ENCODE results near the gene GALT. TPM values are rescaled to one million over a fixed set of nuclear protein-coding genes. Genes with fewer than 3 reads are reported as not detected.

GALT gene
- total RNA-seq, 4 donors from 2014 or later: 8.1 to 23.6 (median 20.0) TPM

DNA sequence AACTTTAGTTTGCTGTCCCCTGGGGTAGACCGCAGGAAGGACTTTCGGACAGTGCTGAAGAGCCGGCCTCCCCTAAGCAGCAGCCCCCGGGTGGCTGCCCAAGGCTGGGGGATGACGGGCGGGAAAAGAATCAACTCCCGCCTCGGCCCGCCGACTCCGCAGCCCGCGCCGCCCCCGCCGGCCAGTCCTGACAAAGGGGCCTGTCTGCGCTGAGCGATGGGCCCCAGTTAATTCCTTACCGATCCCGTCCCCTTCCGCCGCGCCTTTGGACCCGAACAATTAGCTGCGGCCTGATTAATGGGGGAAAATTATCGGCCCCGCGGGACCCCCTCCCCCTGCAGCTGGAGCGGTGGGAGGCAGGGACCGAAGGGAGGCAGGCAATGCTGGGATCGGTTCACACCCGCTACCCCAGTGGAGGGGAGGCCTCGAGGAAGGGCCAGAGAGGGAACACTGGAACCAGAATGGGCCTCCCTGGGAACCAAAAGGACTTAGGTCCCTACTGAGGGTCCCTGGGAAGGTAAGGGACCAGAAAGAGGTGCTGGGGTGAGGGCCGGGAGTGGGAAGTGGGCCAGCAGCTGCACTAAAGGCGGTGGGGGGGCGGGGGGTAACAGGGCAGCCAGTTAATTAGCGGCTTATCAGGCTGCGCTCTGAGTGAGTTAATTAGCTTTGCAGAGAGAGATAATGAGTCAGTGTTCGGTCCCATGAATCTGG is 21.8 kb upstream of the GALT start:
- intact Hi-C loops (cut with DNase I; ENCODE audit: low total_unique reads) (no loop called here), in situ Hi-C loops (cut with MboI; ENCODE audit: low sequenced_read_pairs in 4 of 4) (loop anchor here in 1 of 4 donors (25.0 kb wide), 1 partner anchor 112 kb away; the partner anchor contains the start of gene ENHO)
- H3K27ac ChIP-seq: no peak overlapping the region
- no peak for TF ChIP-seq POLR2A (IDR thresholded peaks at IDR 0.05)
- TF ChIP-seq, protein P1, sequence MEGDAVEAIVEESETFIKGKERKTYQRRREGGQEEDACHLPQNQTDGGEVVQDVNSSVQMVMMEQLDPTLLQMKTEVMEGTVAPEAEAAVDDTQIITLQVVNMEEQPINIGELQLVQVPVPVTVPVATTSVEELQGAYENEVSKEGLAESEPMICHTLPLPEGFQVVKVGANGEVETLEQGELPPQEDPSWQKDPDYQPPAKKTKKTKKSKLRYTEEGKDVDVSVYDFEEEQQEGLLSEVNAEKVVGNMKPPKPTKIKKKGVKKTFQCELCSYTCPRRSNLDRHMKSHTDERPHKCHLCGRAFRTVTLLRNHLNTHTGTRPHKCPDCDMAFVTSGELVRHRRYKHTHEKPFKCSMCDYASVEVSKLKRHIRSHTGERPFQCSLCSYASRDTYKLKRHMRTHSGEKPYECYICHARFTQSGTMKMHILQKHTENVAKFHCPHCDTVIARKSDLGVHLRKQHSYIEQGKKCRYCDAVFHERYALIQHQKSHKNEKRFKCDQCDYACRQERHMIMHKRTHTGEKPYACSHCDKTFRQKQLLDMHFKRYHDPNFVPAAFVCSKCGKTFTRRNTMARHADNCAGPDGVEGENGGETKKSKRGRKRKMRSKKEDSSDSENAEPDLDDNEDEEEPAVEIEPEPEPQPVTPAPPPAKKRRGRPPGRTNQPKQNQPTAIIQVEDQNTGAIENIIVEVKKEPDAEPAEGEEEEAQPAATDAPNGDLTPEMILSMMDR (IDR thresholded peaks at IDR 0.05 in 4 of 5, conservative IDR thresholded peaks at IDR 0.05 in 1 of 5): no peak
- no peaks in the 10 kb centered on the region for H3K9me3 ChIP-seq
- no peak for DNase-seq
- no peak overlapping the region for H3K4me3 ChIP-seq
- H3K4me1 ChIP-seq: peaks cover 8 to 17% of the 10 kb centered on the region in 2 donors
- ATAC-seq: no peak
- H3K27me3 ChIP-seq: peaks cover 72 to 80% (median 73%) of the 10 kb centered on the region in 3 donors
- H3K36me3 ChIP-seq: no peaks in the 10 kb centered on the region

DNA sequence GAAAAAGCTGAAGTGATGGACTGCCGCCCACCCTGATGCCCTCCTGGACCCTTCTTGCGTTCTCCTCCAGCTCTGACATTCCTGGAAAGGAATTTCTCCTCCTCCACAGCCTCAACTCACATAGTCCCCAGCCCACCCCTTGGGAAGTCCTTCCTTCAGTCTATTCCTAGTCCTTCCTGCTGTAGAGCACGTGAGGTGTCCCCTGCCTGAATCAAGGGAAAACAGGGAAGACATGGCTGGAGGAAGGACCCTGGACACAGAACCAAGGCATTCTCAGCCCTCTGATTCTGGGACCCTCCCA is 21.3 kb upstream of the GALT start:
- H3K4me3 ChIP-seq: no peak overlapping the region
- ATAC-seq: no peak
- no peak for DNase-seq
- TF ChIP-seq POLR2A (IDR thresholded peaks at IDR 0.05): no peak
- TF ChIP-seq, protein P1 (IDR thresholded peaks at IDR 0.05 in 4 of 5, conservative IDR thresholded peaks at IDR 0.05 in 1 of 5): no peak
- peaks cover 72 to 82% (median 75%) of the 10 kb centered on the region in 3 donors for H3K27me3 ChIP-seq
- peaks cover 6 to 13% of the 10 kb centered on the region in 2 donors for H3K4me1 ChIP-seq
- intact Hi-C loops (cut with DNase I; ENCODE audit: low total_unique reads): no loop called here
- in situ Hi-C loops (cut with MboI; ENCODE audit: low sequenced_read_pairs in 4 of 4): no loop called here
- no peaks in the 10 kb centered on the region for H3K9me3 ChIP-seq
- H3K36me3 ChIP-seq: no peaks in the 10 kb centered on the region
- no peak overlapping the region for H3K27ac ChIP-seq

DNA sequence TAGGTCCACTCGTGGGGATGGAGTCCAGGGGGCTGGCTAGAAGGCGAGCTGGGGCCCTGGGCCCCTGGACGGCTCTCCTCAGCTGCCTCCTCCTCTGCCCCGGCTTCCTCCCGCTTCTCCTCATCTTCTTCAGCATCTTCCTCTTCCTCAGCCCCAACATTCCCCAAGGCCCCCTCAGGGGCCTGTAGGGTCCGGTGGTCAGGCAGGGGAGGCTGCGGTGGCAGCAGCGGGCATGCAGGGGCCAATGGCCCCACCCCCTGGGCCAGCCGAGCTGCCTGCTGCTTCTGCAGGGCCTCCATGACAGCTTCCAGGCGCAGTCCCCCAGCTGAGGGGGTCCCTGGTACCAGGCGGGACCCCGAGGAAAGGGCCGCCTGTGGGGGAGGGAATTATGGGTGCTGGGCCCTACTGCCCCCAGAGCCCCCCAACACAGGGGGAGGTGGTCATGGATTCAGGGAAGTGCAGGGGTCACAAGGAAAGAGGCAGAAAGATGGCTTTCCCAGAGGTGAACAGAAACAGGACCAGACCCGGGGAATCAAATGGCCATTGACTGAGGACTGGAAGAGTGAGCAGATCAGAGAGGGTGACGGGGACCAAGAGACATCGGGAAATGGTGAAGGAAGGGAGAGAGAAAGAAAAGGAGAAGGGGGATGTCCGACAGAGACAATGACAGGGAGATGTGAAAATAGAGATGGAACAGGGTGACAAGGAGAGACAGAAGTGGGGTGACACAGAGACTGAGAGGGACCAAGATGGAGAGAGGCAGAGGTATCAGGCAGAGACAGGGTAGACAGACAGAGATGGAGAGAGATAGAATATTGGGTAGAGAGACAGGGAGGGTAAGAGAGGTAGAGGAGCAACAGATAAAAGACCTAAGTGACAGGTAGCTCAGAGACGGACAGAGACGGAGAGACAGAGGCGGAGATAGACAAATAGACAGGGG is 18.5 kb upstream of the GALT start:
- Histone ChIP-seq H3K4me1 (peaks cover 0 to 13% of the 10 kb centered on the region in 2 donors), H3K4me3 (peak overlapping the region; percentile 37 to 58 (median 48)), H3K9me3 (no peaks in the 10 kb centered on the region), H3K27ac (no peak overlapping the region), H3K27me3 (peaks cover 58 to 66% (median 66%) of the 10 kb centered on the region in 3 donors), H3K36me3 (no peaks in the 10 kb centered on the region)
- in situ Hi-C loops (cut with MboI; ENCODE audit: low sequenced_read_pairs in 4 of 4): no loop called here
- no peak for TF ChIP-seq POLR2A (IDR thresholded peaks at IDR 0.05)
- TF ChIP-seq, protein P1 (IDR thresholded peaks at IDR 0.05 in 4 of 5, conservative IDR thresholded peaks at IDR 0.05 in 1 of 5): no peak
- ATAC-seq: no peak
- intact Hi-C loops (cut with DNase I; ENCODE audit: low total_unique reads): no loop called here
- no peak for DNase-seq

DNA sequence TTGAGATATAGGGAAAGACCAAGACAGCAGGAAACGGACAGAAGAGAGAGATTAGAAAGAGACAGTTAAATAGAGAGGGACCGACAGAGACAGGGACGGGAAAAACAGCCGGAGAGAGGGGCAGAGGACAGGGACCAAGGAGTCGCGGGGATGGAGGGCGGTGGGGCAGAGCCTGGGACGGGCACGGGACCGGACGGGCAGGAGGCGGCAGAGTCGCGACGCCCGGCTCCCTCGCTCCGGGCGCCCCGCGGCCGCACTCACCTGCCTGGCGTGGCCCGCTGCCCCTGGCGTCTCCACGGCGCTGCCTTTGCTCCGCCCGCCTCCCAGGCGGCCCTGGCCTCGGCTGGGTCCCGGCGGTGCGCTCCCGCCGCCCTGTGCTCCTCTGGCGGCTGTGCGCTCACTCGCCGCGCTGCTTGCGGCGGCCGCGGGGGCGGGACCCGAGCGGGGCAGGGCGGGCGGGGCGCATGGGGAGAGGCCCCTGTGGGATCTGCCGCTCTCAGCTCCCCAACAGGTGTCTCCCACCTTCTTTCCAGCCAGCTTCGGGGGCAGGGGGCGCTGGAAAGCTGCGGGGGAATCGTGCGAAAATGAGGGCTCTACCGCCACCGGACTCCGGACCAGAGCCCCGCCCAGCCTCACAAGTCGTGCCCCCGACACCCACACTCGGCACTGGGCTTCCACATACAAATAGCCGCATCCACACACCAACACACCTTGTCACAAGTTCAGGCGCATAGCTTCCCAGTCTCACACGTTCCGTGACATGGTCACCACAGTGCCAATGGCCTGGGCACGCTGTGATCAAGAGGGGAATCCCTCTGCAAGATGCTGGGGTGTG is 17.6 kb upstream of the GALT start, which contains the start of gene ARID3C:
TSS of gene ARID3C (minus strand) at position 411 of the 835 bp plus-strand sequence. CDS start 1,052 bp downstream, outside the sequence.
- intact Hi-C loops (cut with DNase I; ENCODE audit: low total_unique reads) (loop anchor here (1.0 kb wide), 1 partner anchor 17 kb away; the partner anchor contains the start of gene RPP25L), in situ Hi-C loops (cut with MboI; ENCODE audit: low sequenced_read_pairs in 4 of 4) (no loop called here)
- Histone ChIP-seq H3K4me3 (peak within 1 kb of the TSS; percentile 37 to 58 (median 48)), H3K27me3 (peaks cover 49 to 57% (median 57%) of the 10 kb centered on the region in 3 donors), H3K27ac (no peak within 1 kb of the TSS), H3K9me3 (no peaks in the 10 kb centered on the region), H3K36me3 (no peaks in the 10 kb centered on the region), H3K4me1 (peaks cover 0 to 13% of the 10 kb centered on the region in 2 donors)
- DNase-seq: no peak
- peak; percentile 34 to 48 for ATAC-seq
- TF ChIP-seq, protein P1 (IDR thresholded peaks at IDR 0.05 in 4 of 5, conservative IDR thresholded peaks at IDR 0.05 in 1 of 5): no peak
